ENCODE measurements around the gene DPT.

The DPT gene

GRCh38 chr1:168760241-168760640, 31.2 kb upstream of the DPT start:
- Histone ChIP-seq H3K27me3 (replicated peaks; ENCODE audit: control insufficient read depth, insufficient read depth, low read length) (peaks cover 11% of the 10 kb centered on the region), H3K9ac (ENCODE audit: low read length) (no peak overlapping the region), H3K4me1 (ENCODE audit: control insufficient read depth, insufficient read depth, low read length) (no peaks in the 10 kb centered on the region), H3K36me3 (ENCODE audit: control insufficient read depth, insufficient read depth, low read length, severe bottlenecking) (no peaks in the 10 kb centered on the region), H3K9me3 (ENCODE audit: control insufficient read depth, low read length) (no peaks in the 10 kb centered on the region), H3K4me3 (ENCODE audit: low read length) (no peak overlapping the region)
- DNase-seq (ENCODE audit: low read depth), result no peak

- Histone ChIP-seq H3K4me3 (ENCODE audit: low read length) (no peak overlapping the region), H3K36me3 (ENCODE audit: control insufficient read depth, insufficient read depth, low read length, severe bottlenecking) (no peaks in the 10 kb centered on the region), H3K4me1 (ENCODE audit: control insufficient read depth, insufficient read depth, low read length) (no peaks in the 10 kb centered on the region), H3K27me3 (replicated peaks; ENCODE audit: control insufficient read depth, insufficient read depth, low read length) (peaks cover 13% of the 10 kb centered on the region), H3K9me3 (ENCODE audit: control insufficient read depth, low read length) (no peaks in the 10 kb centered on the region), H3K9ac (ENCODE audit: low read length) (no peak overlapping the region)
- no peak for DNase-seq (ENCODE audit: low read depth)
Observed at GRCh38 chr1:168759077-168759476, 30.1 kb upstream of the DPT start.

GRCh38 chr1:168758503-168758902, 29.5 kb upstream of the DPT start:
- DNase-seq (ENCODE audit: low read depth), result no peak
- Histone ChIP-seq H3K4me3 (ENCODE audit: low read length) (no peak overlapping the region), H3K4me1 (ENCODE audit: control insufficient read depth, insufficient read depth, low read length) (no peaks in the 10 kb centered on the region), H3K27me3 (replicated peaks; ENCODE audit: control insufficient read depth, insufficient read depth, low read length) (peaks cover 13% of the 10 kb centered on the region), H3K9ac (ENCODE audit: low read length) (no peak overlapping the region), H3K9me3 (ENCODE audit: control insufficient read depth, low read length) (no peaks in the 10 kb centered on the region), H3K36me3 (ENCODE audit: control insufficient read depth, insufficient read depth, low read length, severe bottlenecking) (no peaks in the 10 kb centered on the region)

DNA sequence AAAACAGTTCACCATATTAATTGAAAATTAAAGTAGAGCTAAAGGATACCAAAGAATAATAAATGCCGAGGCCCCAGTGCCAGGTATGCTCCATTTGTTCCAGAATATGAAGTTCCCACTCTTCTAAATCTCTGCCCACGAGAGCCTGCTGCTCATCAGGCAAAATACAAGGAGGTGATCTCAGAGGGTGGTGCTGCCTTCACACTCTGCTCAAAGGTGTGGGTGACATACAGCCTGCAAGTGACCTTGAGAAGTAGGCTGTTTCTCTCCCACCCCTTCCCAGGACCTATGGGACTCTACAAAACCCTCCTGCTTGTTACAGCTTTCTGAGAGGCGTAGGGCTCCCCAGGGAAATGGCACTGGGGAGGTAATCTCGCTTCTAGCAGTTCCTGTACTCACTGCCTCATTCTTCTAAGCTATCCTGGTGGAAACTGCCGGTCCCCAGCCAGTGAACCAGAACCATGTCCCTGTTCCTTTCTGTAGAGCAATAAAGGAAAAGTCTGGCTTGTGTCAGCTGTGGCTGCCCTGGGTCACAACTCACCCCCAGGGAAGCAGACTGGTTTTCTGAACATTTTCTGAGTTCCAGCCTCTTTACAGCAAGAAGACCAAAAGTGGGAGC, 26.9 kb upstream of the DPT start:
- Histone ChIP-seq H3K9me3 (ENCODE audit: control insufficient read depth, low read length) (no peaks in the 10 kb centered on the region), H3K36me3 (ENCODE audit: control insufficient read depth, insufficient read depth, low read length, severe bottlenecking) (no peaks in the 10 kb centered on the region), H3K9ac (ENCODE audit: low read length) (no peak overlapping the region), H3K4me1 (ENCODE audit: control insufficient read depth, insufficient read depth, low read length) (no peaks in the 10 kb centered on the region), H3K4me3 (ENCODE audit: low read length) (no peak overlapping the region), H3K27me3 (replicated peaks; ENCODE audit: control insufficient read depth, insufficient read depth, low read length) (peaks cover 18% of the 10 kb centered on the region)
- no peak for DNase-seq (ENCODE audit: low read depth)

- DNase-seq (ENCODE audit: low read depth), result no peak
- peaks cover 18% of the 10 kb centered on the region for H3K27me3 ChIP-seq (replicated peaks; ENCODE audit: control insufficient read depth, insufficient read depth, low read length)
- H3K9ac ChIP-seq (ENCODE audit: low read length), result no peak overlapping the region
- H3K36me3 ChIP-seq (ENCODE audit: control insufficient read depth, insufficient read depth, low read length, severe bottlenecking), result no peaks in the 10 kb centered on the region
- H3K4me1 ChIP-seq (ENCODE audit: control insufficient read depth, insufficient read depth, low read length), result no peaks in the 10 kb centered on the region
- H3K4me3 ChIP-seq (ENCODE audit: low read length), result no peak overlapping the region
- no peaks in the 10 kb centered on the region for H3K9me3 ChIP-seq (ENCODE audit: control insufficient read depth, low read length)
Observed at GRCh38 chr1:168752171-168752832, 23.3 kb upstream of the DPT start.

DNA sequence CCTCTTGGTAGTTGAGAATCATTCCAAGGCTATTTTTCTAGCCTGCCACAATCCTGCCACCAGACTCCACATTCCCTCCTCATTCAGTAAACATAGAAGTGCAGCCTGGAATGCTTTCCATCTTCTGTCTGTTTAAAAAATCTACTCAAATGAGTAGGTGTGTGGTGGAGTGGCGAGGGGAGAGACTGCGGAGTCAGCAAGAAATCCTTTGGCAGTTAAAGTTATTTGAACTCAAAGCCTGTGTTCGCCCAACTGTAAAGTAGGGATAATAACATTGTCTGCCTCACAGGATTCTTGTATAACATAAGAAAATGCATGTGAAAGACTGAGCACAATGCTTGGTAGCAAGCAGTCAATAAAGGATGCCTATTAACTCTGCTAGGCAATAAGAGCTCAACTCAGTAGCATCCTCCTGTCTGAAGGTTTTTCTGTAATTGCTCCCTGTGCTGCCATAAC, 22.2 kb upstream of the DPT start:
- H3K27me3 ChIP-seq (replicated peaks; ENCODE audit: control insufficient read depth, insufficient read depth, low read length), result peaks cover 12% of the 10 kb centered on the region
- no peak overlapping the region for H3K9ac ChIP-seq (ENCODE audit: low read length)
- H3K4me3 ChIP-seq (ENCODE audit: low read length), result no peak overlapping the region
- H3K36me3 ChIP-seq (ENCODE audit: control insufficient read depth, insufficient read depth, low read length, severe bottlenecking), result no peaks in the 10 kb centered on the region
- no peak for DNase-seq (ENCODE audit: low read depth)
- H3K9me3 ChIP-seq (ENCODE audit: control insufficient read depth, low read length), result no peaks in the 10 kb centered on the region
- H3K4me1 ChIP-seq (ENCODE audit: control insufficient read depth, insufficient read depth, low read length), result no peaks in the 10 kb centered on the region

DNA sequence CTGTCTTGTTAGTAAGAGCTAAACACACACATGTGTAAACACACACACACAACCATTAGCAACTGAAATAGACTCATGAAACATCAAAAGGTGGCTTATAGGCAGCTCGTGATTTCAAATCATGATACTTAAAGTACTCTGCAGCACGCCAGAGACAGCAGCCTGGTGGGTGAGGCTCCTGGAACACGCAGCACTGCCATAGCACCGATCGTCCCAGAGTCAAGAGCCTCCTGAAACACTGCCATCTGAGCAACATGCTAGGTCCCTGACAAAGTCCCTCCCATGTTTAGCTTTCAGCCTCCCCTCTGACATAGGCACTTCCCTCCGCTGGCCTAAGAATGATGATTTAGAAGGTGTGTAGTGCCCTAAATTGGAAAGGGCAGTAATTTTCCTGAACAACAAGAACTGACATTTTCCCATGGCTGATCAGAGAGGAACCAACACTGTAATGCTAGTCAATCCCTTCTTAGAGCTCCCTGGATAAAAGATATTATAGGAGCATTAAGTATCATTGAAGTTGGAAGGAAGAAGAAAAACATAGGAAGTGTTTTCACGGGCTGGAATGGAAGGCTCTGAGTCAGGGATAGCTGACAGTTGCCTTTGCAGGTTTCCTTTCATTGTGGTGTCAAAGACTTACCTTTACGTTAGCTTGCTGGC, 14.1 kb upstream of the DPT start:
- DNase-seq (ENCODE audit: low read depth), result no peak
- peaks cover 4% of the 10 kb centered on the region for H3K4me1 ChIP-seq (ENCODE audit: control insufficient read depth, insufficient read depth, low read length)
- H3K4me3 ChIP-seq (ENCODE audit: low read length), result no peak overlapping the region
- H3K9me3 ChIP-seq (ENCODE audit: control insufficient read depth, low read length), result no peaks in the 10 kb centered on the region
- no peaks in the 10 kb centered on the region for H3K36me3 ChIP-seq (ENCODE audit: control insufficient read depth, insufficient read depth, low read length, severe bottlenecking)
- H3K9ac ChIP-seq (ENCODE audit: low read length), result no peak overlapping the region
- no peaks in the 10 kb centered on the region for H3K27me3 ChIP-seq (replicated peaks; ENCODE audit: control insufficient read depth, insufficient read depth, low read length)

DNA sequence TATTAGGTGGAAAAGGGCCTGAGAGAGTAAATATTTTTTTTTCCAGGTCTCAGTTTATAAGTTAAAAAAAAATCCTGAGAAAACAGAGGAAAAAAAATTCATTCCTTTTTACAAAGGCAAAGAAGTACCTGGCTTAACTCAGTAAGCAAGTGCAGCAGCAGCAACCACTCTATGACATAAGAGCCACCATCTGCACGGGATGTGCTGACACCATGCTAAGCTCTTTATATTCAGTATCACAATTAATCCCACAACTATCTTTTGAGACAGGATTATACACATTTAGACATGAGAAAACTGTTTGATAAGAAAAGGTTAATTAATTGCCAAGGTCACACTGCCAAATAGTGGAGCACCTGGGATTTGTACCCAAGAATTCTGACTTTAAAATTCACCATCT, 13.4 kb upstream of the DPT start:
- H3K4me3 ChIP-seq (ENCODE audit: low read length), result no peak overlapping the region
- no peaks in the 10 kb centered on the region for H3K36me3 ChIP-seq (ENCODE audit: control insufficient read depth, insufficient read depth, low read length, severe bottlenecking)
- DNase-seq (ENCODE audit: low read depth), result no peak
- no peak overlapping the region for H3K9ac ChIP-seq (ENCODE audit: low read length)
- H3K27me3 ChIP-seq (replicated peaks; ENCODE audit: control insufficient read depth, insufficient read depth, low read length), result no peaks in the 10 kb centered on the region
- peaks cover 4% of the 10 kb centered on the region for H3K4me1 ChIP-seq (ENCODE audit: control insufficient read depth, insufficient read depth, low read length)
- H3K9me3 ChIP-seq (ENCODE audit: control insufficient read depth, low read length), result no peaks in the 10 kb centered on the region

- Histone ChIP-seq H3K9me3 (ENCODE audit: control insufficient read depth, low read length) (no peaks in the 10 kb centered on the region), H3K4me3 (ENCODE audit: low read length) (no peak overlapping the region), H3K27me3 (replicated peaks; ENCODE audit: control insufficient read depth, insufficient read depth, low read length) (peaks cover 3% of the 10 kb centered on the region), H3K9ac (ENCODE audit: low read length) (no peak overlapping the region), H3K4me1 (ENCODE audit: control insufficient read depth, insufficient read depth, low read length) (peaks cover 4% of the 10 kb centered on the region), H3K36me3 (ENCODE audit: control insufficient read depth, insufficient read depth, low read length, severe bottlenecking) (no peaks in the 10 kb centered on the region)
- DNase-seq (ENCODE audit: low read depth), result no peak
Observed at GRCh38 chr1:168739908-168740307, 10.9 kb upstream of the DPT start.

GRCh38 chr1:168736520-168736919, 7.5 kb upstream of the DPT start:
- no peak for DNase-seq (ENCODE audit: low read depth)
- peaks cover 4% of the 10 kb centered on the region for H3K4me1 ChIP-seq (ENCODE audit: control insufficient read depth, insufficient read depth, low read length)
- no peaks in the 10 kb centered on the region for H3K9me3 ChIP-seq (ENCODE audit: control insufficient read depth, low read length)
- peaks cover 3% of the 10 kb centered on the region for H3K27me3 ChIP-seq (replicated peaks; ENCODE audit: control insufficient read depth, insufficient read depth, low read length)
- H3K36me3 ChIP-seq (ENCODE audit: control insufficient read depth, insufficient read depth, low read length, severe bottlenecking), result no peaks in the 10 kb centered on the region
- H3K9ac ChIP-seq (ENCODE audit: low read length), result no peak overlapping the region
- H3K4me3 ChIP-seq (ENCODE audit: low read length), result no peak overlapping the region

GRCh38 chr1:168735974-168736373, 7.0 kb upstream of the DPT start:
- H3K9ac ChIP-seq (ENCODE audit: low read length), result no peak overlapping the region
- peaks cover 3% of the 10 kb centered on the region for H3K27me3 ChIP-seq (replicated peaks; ENCODE audit: control insufficient read depth, insufficient read depth, low read length)
- no peak for DNase-seq (ENCODE audit: low read depth)
- no peak overlapping the region for H3K4me3 ChIP-seq (ENCODE audit: low read length)
- no peaks in the 10 kb centered on the region for H3K9me3 ChIP-seq (ENCODE audit: control insufficient read depth, low read length)
- H3K4me1 ChIP-seq (ENCODE audit: control insufficient read depth, insufficient read depth, low read length), result peaks cover 4% of the 10 kb centered on the region
- no peaks in the 10 kb centered on the region for H3K36me3 ChIP-seq (ENCODE audit: control insufficient read depth, insufficient read depth, low read length, severe bottlenecking)

Data from adipocyte (in vitro differentiated cells).